H9 (cell line): Measurements from ENCODE around the gene CD7. TPM values are rescaled to one million over a fixed set of nuclear protein-coding genes. Genes with fewer than 3 reads are reported as not detected.

ENCODE experiments used
- DNase-seq: peaks from one replicate; pipeline ENCODE4 v3.0.0-alpha.2; 2017
- H2AFZ ChIP-seq: one replicate; pipeline ENCODE4 v1.6.1; 2013; ENCODE audit warnings: mild to moderate bottlenecking, low read length, control low read depth, moderate library complexity
- H2AK5ac ChIP-seq: 2 replicates; pipeline ENCODE4 v1.6.1; 2013; ENCODE audit warnings: low read length, control low read depth, mixed read lengths; ENCODE audit not compliant: insufficient read length
- H2BK120ac ChIP-seq: one replicate; pipeline ENCODE4 v1.6.1; 2013; ENCODE audit warnings: low read depth, mild to moderate bottlenecking, low read length, control low read depth, inconsistent platforms; ENCODE audit not compliant: poor library complexity, severe bottlenecking
- H2BK12ac ChIP-seq: 2 replicates; pipeline ENCODE4 v1.6.1; 2013; ENCODE audit warnings: low read length, control low read depth, mixed read lengths, low read depth; ENCODE audit not compliant: insufficient read length
- H2BK15ac ChIP-seq: 2 replicates; pipeline ENCODE4 v1.6.1; 2013; ENCODE audit warnings: low read depth, low read length, control low read depth
- H2BK20ac ChIP-seq: one replicate; pipeline ENCODE4 v1.6.1; 2013; ENCODE audit warnings: low read depth, mild to moderate bottlenecking, low read length, control low read depth, inconsistent platforms; ENCODE audit not compliant: poor library complexity, severe bottlenecking
- H2BK5ac ChIP-seq: 2 replicates; pipeline ENCODE4 v1.6.1; 2013; ENCODE audit warnings: low read length, control low read depth, mixed read lengths; ENCODE audit not compliant: insufficient read length
- H3K14ac ChIP-seq: 2 replicates; pipeline ENCODE4 v1.6.1; 2013; ENCODE audit warnings: low read length, control low read depth; ENCODE audit not compliant: insufficient read depth
- H3K18ac ChIP-seq: 2 replicates; pipeline ENCODE4 v1.6.1; 2013; ENCODE audit warnings: low read depth, mild to moderate bottlenecking, mixed read lengths, low read length, control low read depth; ENCODE audit not compliant: insufficient read length
- H3K23ac ChIP-seq: 2 replicates; pipeline ENCODE4 v1.6.1; 2013; ENCODE audit warnings: low read length, control low read depth, mixed read lengths, low read depth; ENCODE audit not compliant: insufficient read length
- H3K23me2 ChIP-seq: 2 replicates; pipeline ENCODE4 v1.6.1; 2013; ENCODE audit warnings: low read depth, mild to moderate bottlenecking, mixed read lengths, low read length, control low read depth; ENCODE audit not compliant: insufficient read length, poor library complexity, severe bottlenecking
- H3K27ac ChIP-seq: 2 replicates; pipeline ENCODE4 v1.5.1; 2013; ENCODE audit warnings: low read length, control low read depth, mixed read lengths, low read depth; ENCODE audit not compliant: insufficient read length
- H3K27me3 ChIP-seq: 2 replicates; pipeline ENCODE4 v1.6.1; 2013; ENCODE audit warnings: low read length, control low read depth, inconsistent platforms; ENCODE audit not compliant: insufficient read depth
- H3K4ac ChIP-seq: 2 replicates; pipeline ENCODE4 v1.6.1; 2013; ENCODE audit warnings: low read depth, mild to moderate bottlenecking, control low read depth, inconsistent platforms, low read length, moderate library complexity
- H3K4me1 ChIP-seq: 2 replicates; pipeline ENCODE4 v1.6.1; 2013; ENCODE audit warnings: low read length, control low read depth, inconsistent platforms; ENCODE audit not compliant: insufficient read depth
- H3K4me2 ChIP-seq: 2 replicates; pipeline ENCODE4 v1.6.1; 2013; ENCODE audit warnings: low read length, control low read depth, mixed read lengths; ENCODE audit not compliant: insufficient read length, insufficient read depth
- H3K56ac ChIP-seq: 2 replicates; pipeline ENCODE4 v1.6.1; 2013; ENCODE audit warnings: low read depth, mild to moderate bottlenecking, mixed read lengths, low read length, control low read depth; ENCODE audit not compliant: insufficient read length
- H3K79me1 ChIP-seq: 2 replicates; pipeline ENCODE4 v1.6.1; 2013; ENCODE audit warnings: low read depth, mild to moderate bottlenecking, moderate library complexity, low read length, control low read depth, inconsistent platforms; ENCODE audit not compliant: insufficient read depth, poor library complexity, severe bottlenecking
- H3K79me2 ChIP-seq: 2 replicates; pipeline ENCODE4 v1.6.1; 2013; ENCODE audit warnings: low read length, control low read depth, inconsistent platforms; ENCODE audit not compliant: insufficient read depth
- H3K9ac ChIP-seq: 2 replicates; pipeline ENCODE4 v1.6.1; 2013; ENCODE audit warnings: low read length, control low read depth, mixed read lengths; ENCODE audit not compliant: insufficient read length; ENCODE audit errors: extremely low read depth
- H3K9me3 ChIP-seq: one replicate; pipeline ENCODE4 v1.6.1; 2013; ENCODE audit warnings: low read depth, low read length, inconsistent platforms; ENCODE audit not compliant: control insufficient read depth
- H3T11ph ChIP-seq: one replicate; pipeline ENCODE4 v1.6.1; 2013; ENCODE audit warnings: mild to moderate bottlenecking, low read length, control low read depth, inconsistent platforms
- H4K20me1 ChIP-seq: one replicate; pipeline ENCODE4 v1.6.1; 2013; ENCODE audit not compliant: control insufficient read depth, insufficient read length, insufficient read depth
- H4K5ac ChIP-seq: 2 replicates; pipeline ENCODE4 v1.6.1; 2013; ENCODE audit warnings: low read depth, mild to moderate bottlenecking, mixed read lengths, low read length, control low read depth; ENCODE audit not compliant: insufficient read length
- H4K8ac ChIP-seq: replicated peaks from 2 replicates; pipeline ENCODE4 v1.6.1; 2013; ENCODE audit warnings: low read length, control low read depth, mixed read lengths, low read depth; ENCODE audit not compliant: insufficient read length
- H4K91ac ChIP-seq: 2 replicates; pipeline ENCODE4 v1.6.1; 2013; ENCODE audit warnings: low read depth, mild to moderate bottlenecking, moderate library complexity, mixed read lengths, low read length, control low read depth; ENCODE audit not compliant: insufficient read length
- H3K27ac Mint-ChIP-seq, 3 experiments: 2 replicates in 2 of 3; 3 replicates in 1 of 3; pipeline ENCODE4 v1.8.0; 2020 to 2021; ENCODE audit warnings: mixed read lengths in 3 of 3, mild to moderate bottlenecking in 1 of 3, moderate library complexity in 1 of 3
- H3K27me3 Mint-ChIP-seq: 2 replicates; pipeline ENCODE4 v1.8.0; 2021; ENCODE audit warnings: low read depth, mild to moderate bottlenecking, moderate library complexity, mixed read lengths
- H3K36me3 Mint-ChIP-seq, 3 experiments: 2 replicates in 2 of 3; 3 replicates in 1 of 3; pipeline ENCODE4 v1.8.0; 2020 to 2021; ENCODE audit warnings: low read depth in 3 of 3, mixed read lengths in 3 of 3; ENCODE audit not compliant: insufficient read depth in 1 of 3
- H3K4me1 Mint-ChIP-seq, 2 experiments: 2 replicates each; pipeline ENCODE4 v1.8.0; 2020; ENCODE audit warnings: mixed read lengths in 2 of 2
- H3K4me3 Mint-ChIP-seq, 2 experiments: 2 replicates in 1 of 2; 3 replicates in 1 of 2; pipeline ENCODE4 v1.8.0; 2020 to 2021; ENCODE audit warnings: mild to moderate bottlenecking in 2 of 2, mixed read lengths in 2 of 2, moderate library complexity in 1 of 2
- H3K9me3 Mint-ChIP-seq, 2 experiments: 2 replicates in 1 of 2; 3 replicates in 1 of 2; pipeline ENCODE4 v1.8.0; 2020; ENCODE audit warnings: mild to moderate bottlenecking in 2 of 2, mixed read lengths in 2 of 2, moderate library complexity in 1 of 2
- CTCF ChIP-seq: fragments of 200-600 bp; sonication (generic); conservative IDR thresholded peaks from 3 replicates; pipeline ENCODE4 v1.8.0; 2021; ENCODE audit warnings: antibody characterized with exemption, mild to moderate bottlenecking
- WGBS: extraction: QIAGEN DNeasy Blood & Tissue Kit; methylation state at CpG from one replicate; pipeline ENCODE4 v1.1.7; 2013; ENCODE audit warnings: missing lambda C conversion rate, low lambda C conversion rate, mixed read lengths; ENCODE audit not compliant: insufficient read length; ENCODE audit errors: extremely low coverage; 5-methylcytosine and 5-hydroxymethylcytosine counted together
- total RNA-seq: library from RNA; stranded (reverse); gene quantifications from 2 replicates; pipeline ENCODE4 v1.2.1, GENCODE V29; 2021

CD7 gene
- total RNA-seq, 1 experiment from 2014 or later = 0.35 TPM

- Histone ChIP-seq H3K79me1 (no peaks in the 10 kb centered on the region), H3K4me2 (no peak overlapping the region), H2BK20ac (no peak overlapping the region), H3K79me2 (no peaks in the 10 kb centered on the region), H3K14ac (no peak overlapping the region), H2BK15ac (no peak overlapping the region), H3K27me3 (no peaks in the 10 kb centered on the region), H4K20me1 (no peaks in the 10 kb centered on the region), H3K4me1 (no peaks in the 10 kb centered on the region; the same call in 1 of the 2 replicates), H3K4ac (no peak overlapping the region), H4K8ac (no peak overlapping the region), H3K9me3 (no peaks in the 10 kb centered on the region), H4K5ac (no peak overlapping the region), H3K23me2 (peaks cover 3% of the 10 kb centered on the region), H3K27ac (no peak overlapping the region), H2AFZ (no peak overlapping the region), H4K91ac (no peak overlapping the region), H2BK5ac (no peak overlapping the region), H2BK12ac (no peak overlapping the region), H3K56ac (no peak overlapping the region), H2BK120ac (no peak overlapping the region), H3K23ac (no peak overlapping the region), H3K9ac (no peak overlapping the region), H2AK5ac (no peak overlapping the region), H3K18ac (no peak overlapping the region), H3T11ph (no peak overlapping the region)
- Mint-ChIP-seq H3K4me1 (peaks cover 9 to 32% of the 10 kb centered on the region in 2 experiments; a peak in 3 of 4 replicates), H3K27me3 (peaks cover 45% of the 10 kb centered on the region), H3K36me3 (no peaks in the 10 kb centered on the region), H3K4me3 (no peak overlapping the region), H3K9me3 (no peaks in the 10 kb centered on the region), H3K27ac (no peak overlapping the region)
- WGBS = no CpG with 5 or more reads among the region's 27 CpGs
- no peak for TF ChIP-seq CTCF
- no peak for DNase-seq
Measured at GRCh38 chr17:82298538-82299421, 18.6 kb downstream of the CD7 start.
